KMS-11 (cell line): Measurements from ENCODE around the gene PAX3.

Experiments
- H2AFZ ChIP-seq: fragments of 200-600 bp; sonication (generic); 2 replicates; pipeline ENCODE4 v1.6.1; 2016; ENCODE audit warnings: antibody characterized with exemption, mixed run types, low read depth
- H3K27ac ChIP-seq: fragments of 200-600 bp; sonication (generic); 2 replicates; pipeline ENCODE4 v1.6.1; 2016; ENCODE audit warnings: mild to moderate bottlenecking, mixed run types
- H3K27me3 ChIP-seq: fragments of 200-600 bp; sonication (generic); 2 replicates; pipeline ENCODE4 v1.6.1; 2017; ENCODE audit warnings: mild to moderate bottlenecking, low read depth, mixed run types, moderate library complexity; ENCODE audit not compliant: insufficient read depth
- H3K36me3 ChIP-seq: fragments of 200-600 bp; sonication (generic); 2 replicates; pipeline ENCODE4 v1.6.1; 2017; ENCODE audit warnings: mild to moderate bottlenecking, mixed run types; ENCODE audit not compliant: insufficient read depth
- H3K4me1 ChIP-seq: fragments of 200-600 bp; sonication (generic); 2 replicates; pipeline ENCODE4 v1.6.1; 2016; ENCODE audit warnings: mild to moderate bottlenecking, low read depth, mixed run types; ENCODE audit not compliant: poor library complexity, severe bottlenecking
- H3K4me2 ChIP-seq: fragments of 200-600 bp; sonication (generic); 2 replicates; pipeline ENCODE4 v1.7.0; 2016; ENCODE audit warnings: mild to moderate bottlenecking, mixed run types
- H3K4me3 ChIP-seq: fragments of 200-600 bp; sonication (generic); IDR thresholded peaks from 2 replicates; pipeline ENCODE4 v1.6.1; 2017; ENCODE audit warnings: low read depth, low read length, mixed read lengths; ENCODE audit not compliant: insufficient read depth
- H3K79me2 ChIP-seq: fragments of 200-600 bp; sonication (generic); 2 replicates; pipeline ENCODE4 v1.6.1; 2016; ENCODE audit warnings: low read depth, mixed run types; ENCODE audit not compliant: insufficient read depth
- H3K9ac ChIP-seq: fragments of 200-600 bp; sonication (generic); 2 replicates; pipeline ENCODE4 v1.6.1; 2016; ENCODE audit warnings: mild to moderate bottlenecking, mixed run types
- H4K20me1 ChIP-seq: fragments of 200-600 bp; sonication (generic); 2 replicates; pipeline ENCODE4 v1.6.1; 2016; ENCODE audit warnings: mild to moderate bottlenecking, mixed run types; ENCODE audit not compliant: insufficient read depth
- TF ChIP-seq, protein P1 (sequence below): fragments of 200-600 bp; sonication (generic); conservative IDR thresholded peaks from 2 replicates; pipeline ENCODE4 v1.6.1; 2017; ENCODE audit warnings: low read depth, mild to moderate bottlenecking, antibody characterized with exemption, low read length, moderate library complexity, mixed read lengths

Gene PAX3

GRCh38 chr2:222238072-222238471 is 60.7 kb downstream of the PAX3 start:
- H3K27ac ChIP-seq, result no peak overlapping the region
- H3K4me3 ChIP-seq, result no peak overlapping the region
- H2AFZ ChIP-seq, result no peak overlapping the region
- H3K27me3 ChIP-seq, result no peaks in the 10 kb centered on the region
- H4K20me1 ChIP-seq, result no peaks in the 10 kb centered on the region
- no peak overlapping the region for H3K9ac ChIP-seq
- no peaks in the 10 kb centered on the region for H3K79me2 ChIP-seq
- no peak overlapping the region for H3K4me2 ChIP-seq
- TF ChIP-seq, protein P1, sequence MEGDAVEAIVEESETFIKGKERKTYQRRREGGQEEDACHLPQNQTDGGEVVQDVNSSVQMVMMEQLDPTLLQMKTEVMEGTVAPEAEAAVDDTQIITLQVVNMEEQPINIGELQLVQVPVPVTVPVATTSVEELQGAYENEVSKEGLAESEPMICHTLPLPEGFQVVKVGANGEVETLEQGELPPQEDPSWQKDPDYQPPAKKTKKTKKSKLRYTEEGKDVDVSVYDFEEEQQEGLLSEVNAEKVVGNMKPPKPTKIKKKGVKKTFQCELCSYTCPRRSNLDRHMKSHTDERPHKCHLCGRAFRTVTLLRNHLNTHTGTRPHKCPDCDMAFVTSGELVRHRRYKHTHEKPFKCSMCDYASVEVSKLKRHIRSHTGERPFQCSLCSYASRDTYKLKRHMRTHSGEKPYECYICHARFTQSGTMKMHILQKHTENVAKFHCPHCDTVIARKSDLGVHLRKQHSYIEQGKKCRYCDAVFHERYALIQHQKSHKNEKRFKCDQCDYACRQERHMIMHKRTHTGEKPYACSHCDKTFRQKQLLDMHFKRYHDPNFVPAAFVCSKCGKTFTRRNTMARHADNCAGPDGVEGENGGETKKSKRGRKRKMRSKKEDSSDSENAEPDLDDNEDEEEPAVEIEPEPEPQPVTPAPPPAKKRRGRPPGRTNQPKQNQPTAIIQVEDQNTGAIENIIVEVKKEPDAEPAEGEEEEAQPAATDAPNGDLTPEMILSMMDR, result no peak
- no peaks in the 10 kb centered on the region for H3K4me1 ChIP-seq
- H3K36me3 ChIP-seq, result no peaks in the 10 kb centered on the region

- TF ChIP-seq, protein P1, result no peak
- Histone ChIP-seq H3K4me3 (no peak overlapping the region), H2AFZ (no peak overlapping the region)
Measured at GRCh38 chr2:222232839-222233238, 66.0 kb downstream of the PAX3 start.

DNA sequence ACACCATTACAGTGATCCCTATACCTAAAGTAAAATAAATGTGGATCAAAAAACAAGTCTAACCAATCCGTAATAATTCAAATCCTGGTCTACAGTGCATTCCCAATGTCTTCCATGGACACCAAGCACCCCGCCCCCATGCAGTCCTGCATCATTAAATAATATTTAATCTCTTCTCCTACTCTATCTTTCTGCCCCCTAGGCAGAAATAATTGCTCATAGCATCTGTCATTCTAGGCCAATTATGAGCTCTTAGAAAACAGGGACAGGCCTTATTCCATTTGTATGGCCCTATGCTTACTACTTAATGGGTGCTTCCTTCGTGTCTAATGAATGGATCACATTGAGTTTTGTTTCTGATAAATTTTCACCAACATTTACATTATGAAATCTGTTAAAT is 66.4 kb downstream of the PAX3 start:
- TF ChIP-seq, protein P1, result no peak
- Histone ChIP-seq H3K27me3 (no peaks in the 10 kb centered on the region), H3K9ac (no peak overlapping the region), H3K79me2 (no peaks in the 10 kb centered on the region), H3K4me2 (no peak overlapping the region), H3K4me3 (no peak overlapping the region), H2AFZ (no peak overlapping the region), H3K4me1 (no peaks in the 10 kb centered on the region), H4K20me1 (no peaks in the 10 kb centered on the region), H3K27ac (no peak overlapping the region), H3K36me3 (no peaks in the 10 kb centered on the region)

More at GRCh38 chr2:222232839-222233238, 66.0 kb downstream of the PAX3 start:
- Histone ChIP-seq H3K36me3 (no peaks in the 10 kb centered on the region), H4K20me1 (no peaks in the 10 kb centered on the region), H3K79me2 (no peaks in the 10 kb centered on the region), H3K27me3 (no peaks in the 10 kb centered on the region), H3K9ac (no peak overlapping the region), H3K4me2 (no peak overlapping the region), H3K4me1 (no peaks in the 10 kb centered on the region), H3K27ac (no peak overlapping the region)

- H3K9ac ChIP-seq, result no peak overlapping the region
- no peaks in the 10 kb centered on the region for H3K79me2 ChIP-seq
- H3K27me3 ChIP-seq, result no peaks in the 10 kb centered on the region
- H3K27ac ChIP-seq, result no peak overlapping the region
- TF ChIP-seq, protein P1, result no peak
- no peaks in the 10 kb centered on the region for H4K20me1 ChIP-seq
- no peaks in the 10 kb centered on the region for H3K36me3 ChIP-seq
- no peaks in the 10 kb centered on the region for H3K4me1 ChIP-seq
- no peak overlapping the region for H3K4me2 ChIP-seq
- H3K4me3 ChIP-seq, result no peak overlapping the region
- no peak overlapping the region for H2AFZ ChIP-seq
Measured at GRCh38 chr2:222228054-222228453, 70.7 kb downstream of the PAX3 start.
